Esophagus muscularis mucosa (tissue), 4 donors: ENCODE measurements around the gene CEP170B.

ENCODE experiments used
- EP300 ChIP-seq: sonication (generic); formaldehyde crosslinking; IDR thresholded peaks from one replicate; pipeline ENCODE4 v1.6.1; 2017; ENCODE audit warnings: antibody characterized with exemption
- POLR2A ChIP-seq: fragments of 450-650 bp; IDR thresholded peaks from one replicate; pipeline ENCODE4 v1.6.1; 2017; ENCODE audit warnings: antibody characterized with exemption, moderate library complexity, mild to moderate bottlenecking, low read depth
- TF ChIP-seq, protein P1 (sequence below), 3 experiments: fragments of 200-600 bp in 2 of 3; fragments of 450-650 bp in 1 of 3; sonication (generic) in 2 of 3; IDR thresholded peaks; one replicate each; pipeline ENCODE4 v1.5.1; 2017 to 2019; ENCODE audit warnings: antibody characterized with exemption in 3 of 3, mild to moderate bottlenecking in 2 of 3, moderate library complexity in 1 of 3

DNA sequence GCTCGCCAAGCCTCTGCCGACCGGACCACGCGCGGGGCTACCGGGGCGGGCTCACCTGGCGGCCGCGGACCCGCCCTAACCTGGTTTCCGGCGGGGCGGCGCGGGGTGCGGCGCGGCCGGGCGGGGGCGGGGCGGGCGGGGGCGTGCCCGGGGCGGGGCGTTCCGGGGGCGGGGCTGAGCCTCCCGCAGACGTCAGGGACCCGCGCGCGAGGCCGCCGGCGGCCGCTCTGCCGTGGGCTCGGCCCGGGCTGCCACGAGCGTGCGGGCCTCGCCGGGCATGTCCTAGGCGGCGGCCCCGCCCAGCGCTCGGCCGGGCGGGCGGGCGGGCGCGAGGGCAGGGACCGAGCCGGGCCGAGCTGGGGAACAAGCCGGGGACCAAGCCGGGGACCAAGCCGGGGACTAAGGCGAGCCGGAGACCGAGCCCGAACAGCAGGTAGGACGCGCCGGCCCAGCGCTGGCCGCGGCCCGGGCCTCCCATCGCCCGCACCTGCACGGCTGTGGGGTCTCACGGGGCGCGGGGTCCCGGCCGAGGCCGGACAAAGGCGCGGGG is at the start of gene CEP170B:
- no peak for TF ChIP-seq POLR2A
- TF ChIP-seq, protein P1, sequence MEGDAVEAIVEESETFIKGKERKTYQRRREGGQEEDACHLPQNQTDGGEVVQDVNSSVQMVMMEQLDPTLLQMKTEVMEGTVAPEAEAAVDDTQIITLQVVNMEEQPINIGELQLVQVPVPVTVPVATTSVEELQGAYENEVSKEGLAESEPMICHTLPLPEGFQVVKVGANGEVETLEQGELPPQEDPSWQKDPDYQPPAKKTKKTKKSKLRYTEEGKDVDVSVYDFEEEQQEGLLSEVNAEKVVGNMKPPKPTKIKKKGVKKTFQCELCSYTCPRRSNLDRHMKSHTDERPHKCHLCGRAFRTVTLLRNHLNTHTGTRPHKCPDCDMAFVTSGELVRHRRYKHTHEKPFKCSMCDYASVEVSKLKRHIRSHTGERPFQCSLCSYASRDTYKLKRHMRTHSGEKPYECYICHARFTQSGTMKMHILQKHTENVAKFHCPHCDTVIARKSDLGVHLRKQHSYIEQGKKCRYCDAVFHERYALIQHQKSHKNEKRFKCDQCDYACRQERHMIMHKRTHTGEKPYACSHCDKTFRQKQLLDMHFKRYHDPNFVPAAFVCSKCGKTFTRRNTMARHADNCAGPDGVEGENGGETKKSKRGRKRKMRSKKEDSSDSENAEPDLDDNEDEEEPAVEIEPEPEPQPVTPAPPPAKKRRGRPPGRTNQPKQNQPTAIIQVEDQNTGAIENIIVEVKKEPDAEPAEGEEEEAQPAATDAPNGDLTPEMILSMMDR (IDR thresholded peaks at IDR 0.05), result no peak
- no peak for TF ChIP-seq EP300
